ENCODE results near the gene SMAD3.
A peak's percentile ranks its signal among the peaks of the same experiment; 100 is the strongest.

SMAD3 gene

DNA sequence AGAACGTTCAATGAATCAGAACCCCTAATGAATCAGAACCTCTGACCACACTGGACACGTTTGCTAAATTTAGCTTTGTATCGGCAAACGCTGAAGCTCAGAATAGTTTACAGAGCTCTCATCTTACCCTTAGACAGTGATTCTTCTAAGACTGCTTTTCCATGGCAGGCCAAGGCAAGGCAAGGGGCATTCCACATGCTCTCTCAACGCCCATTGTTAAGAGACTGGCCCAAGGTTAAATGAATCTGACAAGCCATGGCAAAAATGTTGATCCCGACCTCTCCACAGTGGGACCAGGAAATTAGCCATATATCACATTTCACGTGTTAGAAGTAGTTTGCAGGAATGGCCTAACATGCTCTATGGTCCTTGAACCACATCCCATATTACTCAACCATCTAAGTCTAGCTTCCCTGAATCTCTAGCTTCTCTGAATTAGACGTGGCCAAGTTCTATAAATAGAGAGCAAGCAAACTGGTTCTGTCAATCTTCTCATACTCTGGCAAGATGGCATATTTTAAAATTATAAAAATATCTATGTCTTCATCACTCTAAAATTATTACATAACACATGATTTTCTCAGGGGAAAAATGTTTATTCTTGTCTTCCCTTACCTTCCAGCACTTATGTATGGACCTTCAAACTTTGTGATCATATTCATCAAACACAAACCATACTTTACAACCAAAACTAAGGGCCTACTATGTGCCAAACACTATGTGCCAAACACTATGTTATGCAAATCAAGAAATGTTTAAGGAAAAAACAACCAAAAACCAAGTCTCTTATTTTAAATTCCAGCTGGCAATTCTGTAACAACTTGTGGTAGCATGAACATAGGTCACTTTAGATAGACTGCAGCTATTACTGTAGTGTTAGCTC is 134.7 kb downstream of the SMAD3 start:
- DNase-seq (ENCODE audit: low read depth) = no peak

DNA sequence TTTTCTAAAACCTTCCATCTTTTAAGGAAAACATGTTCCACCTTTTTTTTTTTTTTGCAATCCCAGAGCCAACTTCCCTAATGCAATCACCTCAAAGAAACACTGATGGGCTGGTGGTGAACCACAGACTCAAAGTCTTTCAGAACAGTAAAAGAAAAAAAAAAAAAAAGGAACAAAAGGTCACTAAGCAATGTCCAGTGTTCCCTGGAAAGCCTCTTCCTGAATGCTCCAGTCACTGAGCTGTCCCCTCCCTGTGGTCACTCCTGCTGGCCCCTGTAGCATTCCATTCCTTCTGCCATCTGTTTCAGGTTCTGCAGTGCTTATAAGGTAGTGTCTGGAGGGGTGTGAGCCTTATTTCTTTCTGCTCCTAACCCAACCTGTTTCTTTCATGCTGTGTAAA is 135.7 kb downstream of the SMAD3 start:
- DNase-seq (ENCODE audit: low read depth) = no peak

DNA sequence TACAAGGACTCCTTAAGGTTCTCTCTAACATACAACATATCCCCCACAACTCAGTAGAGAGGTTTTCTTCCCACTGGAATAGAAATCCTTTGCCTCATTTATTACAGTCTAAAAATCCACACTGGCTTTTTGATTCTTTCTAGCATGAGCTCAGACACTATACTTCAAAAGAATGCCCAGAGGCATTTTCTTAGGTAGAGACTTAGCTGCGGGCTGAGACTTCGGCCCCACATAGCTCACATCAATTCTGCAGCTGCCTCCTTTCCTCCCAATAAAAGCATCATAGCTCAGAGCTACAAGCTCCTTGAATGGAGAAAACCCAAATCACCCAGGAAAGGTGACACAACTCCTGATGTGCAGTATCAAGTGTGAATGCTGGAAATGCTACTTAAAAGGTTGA is 136.7 kb downstream of the SMAD3 start:
- no peak for DNase-seq (ENCODE audit: low read depth)

DNA sequence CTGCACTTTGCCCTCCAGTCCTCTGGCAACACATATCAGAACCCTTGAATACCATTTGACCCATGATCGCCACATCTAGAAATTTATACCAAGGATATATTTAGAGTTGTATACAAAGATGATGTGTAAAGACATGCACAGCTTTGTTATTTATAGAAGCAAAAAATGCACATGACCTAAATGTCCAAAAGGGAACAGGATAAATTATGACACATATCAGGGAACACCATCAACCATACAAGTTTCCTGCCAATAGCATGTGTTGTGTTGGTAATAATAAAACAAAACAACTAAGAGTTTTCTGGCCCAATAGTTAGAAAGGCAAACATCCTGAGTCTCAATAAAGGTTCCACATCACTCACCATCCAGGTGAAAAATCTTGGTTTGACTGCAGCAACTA is 137.6 kb downstream of the SMAD3 start:
- DNase-seq (ENCODE audit: low read depth) = no peak

DNA sequence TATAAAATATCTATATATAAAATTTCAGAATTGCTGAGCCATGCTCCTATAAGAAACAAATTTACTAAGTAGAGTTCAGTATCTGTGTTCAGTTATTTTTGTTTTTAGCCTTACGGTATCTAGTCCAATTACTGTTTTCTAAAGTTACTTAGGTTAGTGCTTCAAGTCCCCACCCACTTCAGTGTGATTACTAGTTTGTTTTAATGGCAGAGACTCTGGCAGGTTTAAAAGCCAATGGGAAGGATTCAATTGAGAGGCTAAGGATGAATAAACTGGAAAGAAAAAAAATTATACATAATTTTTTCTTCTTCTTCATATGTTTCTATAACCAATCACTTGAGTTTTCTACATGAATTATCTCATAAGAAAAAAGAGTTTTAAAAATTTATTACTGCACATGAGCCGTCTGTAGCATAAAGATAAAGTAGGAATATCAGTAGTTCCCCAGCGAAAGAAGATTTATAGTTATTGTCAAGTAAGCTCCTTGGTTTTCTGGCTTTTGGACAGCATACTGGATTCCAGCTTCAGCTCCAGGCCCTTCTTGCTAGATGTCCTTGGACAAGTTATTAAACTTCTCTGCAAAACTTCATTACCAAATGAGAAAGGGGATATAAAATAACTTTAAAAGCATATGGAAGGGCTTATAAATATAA is 142.3 kb downstream of the SMAD3 start:
- no peak for DNase-seq (ENCODE audit: low read depth)

DNA sequence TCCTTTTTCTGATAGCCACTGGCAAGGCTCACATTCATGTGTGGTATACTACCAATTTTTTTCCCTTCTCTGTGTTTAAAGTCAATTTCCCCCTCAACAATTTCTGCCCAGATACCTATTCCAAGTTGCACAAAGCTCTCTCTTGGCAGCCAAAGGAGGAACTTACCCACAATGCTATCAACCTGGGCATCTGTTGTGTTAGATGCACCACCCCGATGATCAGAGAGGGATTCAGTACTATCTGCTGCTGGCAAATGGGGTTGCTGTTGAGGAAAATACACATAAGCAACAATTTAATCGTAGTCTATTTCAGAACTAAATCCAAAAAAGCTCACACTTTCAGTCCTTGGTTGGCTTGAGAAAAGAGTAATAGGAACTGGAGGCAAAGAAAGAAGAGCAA is 143.0 kb downstream of the SMAD3 start:
- DNase-seq (ENCODE audit: low read depth) = no peak

DNA sequence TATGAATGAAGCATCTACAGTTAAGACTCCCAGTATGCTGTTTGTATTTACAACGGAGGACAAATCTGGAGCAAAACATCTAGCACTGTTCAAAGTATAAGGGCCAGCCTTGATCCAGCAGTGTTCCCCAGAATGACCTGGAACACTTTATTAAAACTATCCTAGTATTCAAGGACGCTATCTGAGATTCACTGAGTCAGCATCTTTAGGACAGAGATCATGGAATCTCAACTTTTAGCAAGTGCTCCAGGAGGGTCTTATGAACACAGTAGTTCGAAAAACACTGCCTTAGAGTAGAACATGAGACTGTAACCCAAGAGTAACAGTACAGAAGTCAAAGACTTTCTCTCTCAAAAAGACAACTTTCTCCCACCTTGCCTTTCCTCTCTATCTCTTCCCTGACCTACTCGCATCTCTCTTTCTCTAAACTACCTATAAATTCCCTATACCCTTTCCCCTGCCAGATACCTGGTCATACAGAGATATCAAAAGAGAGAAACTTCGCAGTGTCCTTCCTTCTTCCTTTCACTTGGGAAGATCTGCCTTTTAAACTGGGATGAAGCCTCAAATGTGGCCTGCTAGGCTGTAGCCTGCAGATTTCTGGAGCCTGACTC is 145.3 kb downstream of the SMAD3 start:
- DNase-seq (ENCODE audit: low read depth) = no peak

DNA sequence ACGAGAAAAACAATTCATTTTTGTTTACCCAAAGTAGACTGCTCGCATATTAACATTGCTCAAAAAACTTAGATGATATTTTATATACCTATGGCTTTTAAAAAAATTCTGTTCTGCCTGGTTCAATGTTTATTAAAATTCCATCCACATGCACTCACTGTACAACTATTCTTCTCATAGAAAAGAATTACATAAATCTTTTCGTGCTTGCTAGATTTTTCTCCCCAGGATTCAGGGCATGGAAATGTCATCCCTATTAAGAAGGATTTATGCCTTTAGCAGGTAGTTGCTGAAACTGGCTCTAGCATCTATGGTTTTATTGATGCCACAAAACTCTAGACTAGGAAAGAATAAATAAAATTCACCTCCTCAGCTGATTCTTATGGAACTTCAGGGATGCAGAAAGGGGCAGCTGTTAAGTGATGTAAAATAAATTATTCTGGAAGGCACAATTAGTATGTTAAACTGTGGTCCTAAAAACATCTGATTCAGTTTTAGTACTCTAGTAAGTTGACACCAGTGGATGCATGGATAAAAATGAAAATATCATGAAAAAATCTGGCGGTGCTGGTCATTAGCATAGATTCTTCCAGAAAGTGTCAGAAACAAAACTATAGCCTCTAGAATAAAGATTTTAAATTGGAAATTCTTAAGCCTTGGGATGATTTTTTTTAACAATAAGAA is 147.4 kb downstream of the SMAD3 start:
- no peak for DNase-seq (ENCODE audit: low read depth)

DNA sequence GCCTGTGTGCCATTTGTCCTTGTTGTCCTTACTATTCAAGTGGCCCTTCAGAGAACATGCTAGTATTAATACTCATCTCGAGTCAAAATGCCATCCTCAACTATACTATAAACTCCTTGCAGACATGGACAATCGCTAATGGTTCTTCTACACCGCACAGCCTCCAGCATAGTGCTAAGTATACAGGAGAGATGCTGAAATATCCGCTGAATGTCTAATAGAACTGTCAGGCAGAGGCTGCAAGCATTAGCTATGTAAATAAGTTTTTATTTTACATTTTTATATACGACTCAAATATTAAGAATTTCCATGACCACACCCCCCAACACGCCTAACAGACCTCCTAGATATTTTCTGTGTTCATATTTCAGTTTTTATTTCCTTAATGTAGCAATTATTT is 149.7 kb downstream of the SMAD3 start:
- DNase-seq (ENCODE audit: low read depth) = no peak

DNA sequence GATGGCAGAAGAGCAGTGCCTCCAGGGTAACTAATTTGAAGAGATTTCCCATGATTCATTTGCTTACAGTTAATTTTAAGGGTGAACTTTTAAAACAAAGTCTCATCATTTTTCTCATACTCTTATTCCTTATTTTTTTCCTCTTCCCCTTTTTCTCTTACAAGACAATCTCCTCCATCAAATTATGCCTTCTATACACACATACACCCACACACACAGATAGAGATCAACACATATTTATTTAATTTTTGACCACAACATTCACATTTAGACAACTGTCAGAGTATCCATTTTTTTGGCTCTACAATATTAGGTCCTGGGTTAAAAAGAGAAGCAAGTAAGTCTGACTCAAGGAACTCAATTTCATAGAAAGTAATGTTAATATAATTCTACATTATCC is 151.5 kb downstream of the SMAD3 start:
- DNase-seq (ENCODE audit: low read depth) = no peak

DNA sequence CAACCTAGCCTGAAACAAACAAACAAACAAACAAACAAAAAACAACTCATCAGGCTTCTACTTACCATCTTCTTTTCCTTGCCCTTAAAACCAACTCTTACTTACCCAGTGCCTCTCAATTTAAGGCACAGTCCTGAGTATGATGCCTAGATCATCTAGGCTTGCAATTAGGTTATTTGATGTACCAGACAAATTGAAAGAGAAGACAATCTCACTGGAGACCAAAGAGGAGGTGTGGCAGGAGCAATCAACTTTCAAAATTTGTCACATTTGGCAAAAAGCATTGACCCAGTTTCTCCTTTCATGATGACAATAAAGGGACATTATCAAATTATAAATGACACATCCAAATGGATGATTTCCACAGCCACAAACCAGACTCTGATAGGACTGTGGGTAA is 153.0 kb downstream of the SMAD3 start:
- no peak for DNase-seq (ENCODE audit: low read depth)

DNA sequence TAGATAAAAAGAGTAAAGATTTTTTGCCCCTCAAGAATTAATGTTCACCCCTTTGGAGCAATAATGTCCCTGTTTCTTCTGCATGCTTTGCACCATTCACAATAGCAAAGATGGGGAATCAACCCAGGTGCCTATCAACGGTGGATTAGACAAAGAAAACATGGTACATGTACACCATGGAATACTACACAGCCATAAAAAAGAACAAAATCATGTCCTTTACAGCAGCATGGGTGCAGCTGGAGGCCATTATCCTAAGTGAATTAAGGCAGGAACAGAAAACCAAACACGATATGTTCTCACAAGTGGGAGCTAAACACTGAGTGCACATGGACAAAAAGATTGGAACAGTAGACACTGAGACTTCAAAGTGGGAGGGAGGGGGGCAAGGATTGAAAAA is 153.9 kb downstream of the SMAD3 start:
- DNase-seq (ENCODE audit: low read depth) = no peak

DNA sequence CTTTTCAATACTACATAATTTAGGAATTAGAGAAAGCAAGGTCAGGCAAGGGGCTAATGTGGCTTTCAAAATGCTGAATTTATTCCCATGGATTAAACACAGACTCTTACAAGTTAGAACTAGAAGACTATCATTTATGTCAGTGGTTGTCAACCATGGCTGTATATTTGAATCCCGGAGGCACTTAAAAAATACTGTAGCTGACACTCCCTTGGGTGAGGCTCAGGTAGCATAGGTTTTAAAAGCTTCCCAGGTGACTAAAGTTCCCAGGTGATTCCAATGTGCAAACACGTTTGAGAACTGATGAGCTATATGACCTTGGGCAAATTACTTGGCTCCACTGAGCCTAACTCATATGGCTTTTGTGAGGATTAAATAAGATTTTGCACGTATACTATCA is 159.5 kb downstream of the SMAD3 start:
- no peak for DNase-seq (ENCODE audit: low read depth)

DNA sequence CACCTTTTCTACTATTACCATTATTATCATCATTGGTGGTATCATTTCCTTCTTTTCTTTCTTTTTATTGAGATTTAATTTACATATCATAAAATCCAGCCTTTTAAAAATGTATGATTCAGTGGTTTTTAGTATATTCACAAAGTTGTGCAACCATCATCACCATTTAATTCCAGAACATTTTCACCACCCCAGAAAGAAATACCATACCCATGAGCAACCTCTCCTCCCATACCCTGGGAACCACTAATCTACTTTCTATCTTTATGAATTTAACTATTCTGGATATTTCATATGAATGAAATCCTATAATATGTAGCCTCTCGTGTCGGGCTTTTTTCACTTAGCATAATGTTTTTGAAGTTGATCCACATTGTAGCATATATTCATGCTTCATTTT is 159.9 kb downstream of the SMAD3 start:
- peak; percentile 46 for DNase-seq (ENCODE audit: low read depth)

DNA sequence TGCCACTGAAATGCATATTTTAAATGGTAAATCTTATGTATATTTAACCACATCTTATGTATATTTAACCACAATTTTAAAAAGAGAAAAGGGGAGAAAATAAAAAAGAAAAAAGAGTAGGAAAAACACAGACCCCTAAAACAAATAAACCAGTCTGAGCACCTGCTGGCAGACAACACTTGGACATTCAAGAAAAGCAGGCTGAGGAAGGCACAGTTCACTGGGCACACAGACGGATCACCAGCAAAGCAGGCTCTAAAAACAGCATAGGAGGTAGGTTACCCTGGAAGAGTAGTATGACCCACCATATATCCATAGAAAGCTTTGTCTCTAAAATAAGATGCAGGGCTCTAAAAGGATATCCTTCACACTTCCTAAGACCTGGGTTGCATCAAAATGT is 162.0 kb downstream of the SMAD3 start:
- DNase-seq (ENCODE audit: low read depth) = no peak

DNA sequence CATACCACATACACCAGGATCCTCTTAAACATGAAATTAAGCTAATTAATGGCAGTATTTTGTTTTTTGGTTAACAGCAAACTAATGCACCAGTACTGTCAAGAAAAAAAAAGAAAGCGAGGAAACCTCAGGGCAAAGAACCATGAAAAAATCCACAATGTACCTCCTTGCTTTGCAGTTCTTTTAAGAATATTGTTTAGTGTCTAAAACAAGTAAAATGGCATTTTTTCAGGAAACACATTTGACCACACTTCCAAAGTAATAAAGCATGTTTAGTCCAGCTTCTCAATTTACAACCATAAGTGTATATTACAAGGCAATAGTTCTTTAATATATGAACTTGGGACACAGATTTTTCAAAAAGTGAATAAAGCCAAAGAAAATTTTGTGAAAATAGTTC is 162.4 kb downstream of the SMAD3 start:
- DNase-seq (ENCODE audit: low read depth) = no peak

DNA sequence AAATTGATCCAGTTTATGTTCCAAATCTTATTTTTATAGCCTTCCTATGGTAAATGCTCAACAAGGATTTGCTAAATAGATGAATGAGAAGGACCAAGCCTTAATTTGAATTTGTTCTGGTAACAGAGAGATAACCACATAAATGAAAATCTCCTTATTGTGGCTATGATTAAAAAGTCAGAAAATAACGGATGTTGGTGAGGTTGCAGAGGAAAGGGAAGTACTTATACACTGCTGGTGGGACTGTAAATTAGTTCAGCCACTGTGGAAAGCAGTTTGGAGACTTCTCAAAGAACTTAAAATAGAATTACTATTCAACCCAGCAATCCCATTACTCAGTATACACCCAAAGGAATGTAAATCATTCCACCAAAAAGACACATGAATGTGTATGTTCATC is 162.9 kb downstream of the SMAD3 start:
- DNase-seq (ENCODE audit: low read depth) = no peak

DNA sequence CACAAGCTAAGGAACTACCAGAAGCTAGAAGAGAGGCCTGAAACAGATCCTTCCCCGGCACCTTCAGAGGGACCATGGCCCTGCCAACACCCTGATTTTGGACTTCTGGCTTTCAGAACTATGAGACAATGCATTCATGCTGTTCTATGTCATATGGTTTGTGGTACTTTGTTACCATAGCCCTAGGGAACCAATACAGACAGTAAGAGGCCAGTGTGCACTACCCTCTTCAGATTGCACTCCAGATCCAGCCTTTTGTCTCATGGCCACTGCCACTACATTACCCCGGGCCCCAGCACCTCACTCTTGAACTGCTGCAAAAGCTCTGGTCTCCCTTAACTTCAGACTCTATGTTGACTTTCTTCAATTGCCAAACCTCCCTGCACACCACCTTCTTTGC is 165.1 kb downstream of the SMAD3 start:
- no peak for DNase-seq (ENCODE audit: low read depth)

DNA sequence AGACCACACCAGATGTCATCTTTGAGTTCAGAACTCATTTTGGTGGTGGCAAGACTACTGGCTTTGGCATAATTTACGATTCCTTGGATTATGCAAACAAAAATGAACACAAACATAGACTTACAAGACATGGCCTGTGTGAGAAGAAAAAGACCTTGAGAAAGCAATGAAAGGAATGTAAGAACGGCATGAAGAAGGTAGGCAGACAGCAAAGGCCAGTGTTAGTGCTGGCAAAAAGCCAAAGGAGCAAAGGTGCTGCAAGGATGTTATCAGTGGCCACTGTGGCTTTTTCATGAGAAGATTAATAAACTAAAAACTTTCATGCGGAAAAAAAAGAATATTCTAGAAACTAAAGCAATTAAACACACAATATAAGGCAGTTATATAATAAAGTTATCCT is 167.2 kb downstream of the SMAD3 start:
- DNase-seq (ENCODE audit: low read depth) = no peak

DNA sequence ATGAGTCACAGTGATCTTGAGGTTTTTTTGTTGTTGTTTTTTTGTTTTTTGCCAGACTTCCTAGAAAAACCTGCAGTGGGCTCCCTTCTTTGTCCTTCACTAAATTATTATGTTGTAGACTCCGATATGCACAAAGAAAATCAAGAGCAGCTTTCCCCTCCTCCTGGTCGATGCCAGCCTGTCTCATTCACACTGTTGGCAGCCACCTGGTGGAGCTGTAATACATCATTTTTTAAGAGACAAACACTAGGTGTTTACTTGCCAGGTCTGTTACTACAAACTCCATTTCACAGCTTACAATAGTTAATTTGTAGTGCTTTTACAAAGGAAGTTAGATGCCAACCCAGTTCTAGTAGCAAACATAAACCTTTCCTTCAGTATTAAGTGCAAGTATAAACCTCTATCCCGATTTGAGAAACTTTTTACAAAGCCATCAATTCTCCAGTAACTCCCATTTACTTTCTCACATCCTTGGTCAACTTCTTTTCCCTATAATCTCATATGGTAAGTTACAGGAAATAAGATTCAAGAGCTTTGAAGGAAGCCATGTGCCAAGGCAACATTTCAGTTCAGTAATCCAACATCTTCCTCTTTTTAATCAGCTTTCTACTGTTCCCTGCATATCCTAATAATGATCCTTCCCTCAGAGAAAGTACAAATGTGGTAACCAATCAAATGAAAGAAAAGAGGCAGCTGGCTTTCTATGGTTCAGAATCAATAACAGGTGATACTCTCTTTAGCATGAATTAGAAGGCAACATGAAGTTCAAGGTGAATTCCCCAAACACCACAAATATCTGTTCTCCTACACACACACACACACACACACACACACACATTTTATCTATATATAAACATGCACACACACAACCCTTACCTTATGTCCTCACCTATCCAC is 175.1 kb downstream of the SMAD3 start:
- no peak for DNase-seq (ENCODE audit: low read depth)

DNA sequence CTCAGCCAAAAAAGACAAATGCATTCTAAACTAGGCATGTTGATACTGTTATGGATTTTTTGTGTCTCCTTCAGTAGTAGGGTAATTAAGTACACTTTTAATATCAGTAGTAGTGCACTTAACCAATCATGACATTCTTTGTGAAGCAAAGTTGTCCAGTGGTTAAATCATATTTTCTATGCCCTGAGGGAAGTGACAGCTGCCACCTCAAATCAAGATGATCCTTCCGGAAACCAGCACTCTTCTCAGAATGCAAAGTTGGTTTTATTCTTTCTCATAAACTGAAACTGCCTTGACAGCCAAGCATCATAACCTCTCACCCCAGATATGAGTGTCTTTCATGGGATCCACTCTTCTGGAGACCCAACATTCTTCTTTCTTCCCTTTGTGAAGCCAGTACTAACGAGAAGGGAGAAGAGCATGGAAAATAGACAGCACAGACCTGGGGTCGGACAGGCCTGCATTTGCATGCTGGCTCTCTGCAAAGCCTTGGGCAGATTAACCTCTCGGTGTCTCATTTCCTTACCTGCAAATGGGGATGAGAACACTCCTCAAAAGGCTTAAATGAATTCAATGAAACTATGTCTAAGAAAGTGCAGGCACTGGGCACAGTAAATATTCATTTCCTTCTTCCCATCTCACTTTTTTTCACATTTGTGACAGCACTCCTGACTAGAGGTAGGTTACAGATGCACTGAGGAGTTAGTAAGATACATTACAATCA is 175.9 kb downstream of the SMAD3 start:
- no peak for DNase-seq (ENCODE audit: low read depth)
